IMR-90 (cell line): ENCODE measurements around the gene CLCA1.

Experiments
- BHLHE40 ChIP-seq: fragments of 150-350 bp; IDR thresholded peaks from 2 replicates; pipeline ENCODE4 v1.6.1; 2016; ENCODE audit warnings: mild to moderate bottlenecking, low read depth, low read length
- MAFK ChIP-seq: IDR thresholded peaks from 2 replicates; pipeline ENCODE4 v1.6.1; 2012; ENCODE audit warnings: low read depth, low read length, improper control_type of control experiment
- MAZ ChIP-seq: IDR thresholded peaks from 2 replicates; pipeline ENCODE4 v1.6.1; 2012; ENCODE audit warnings: low read depth, mild to moderate bottlenecking, low read length, improper control_type of control experiment, moderate library complexity, borderline replicate concordance
- POLR2A ChIP-seq: IDR thresholded peaks from 2 replicates; pipeline ENCODE4 v1.6.1; 2012; ENCODE audit warnings: mild to moderate bottlenecking, low read depth, low read length
- SMC3 ChIP-seq: fragments of 150-350 bp; IDR thresholded peaks from 2 replicates; pipeline ENCODE4 v1.6.1; 2016; ENCODE audit warnings: low read depth, mild to moderate bottlenecking, antibody characterized with exemption, low read length, moderate library complexity
- TF ChIP-seq, protein P1 (sequence below): fragments of 150-350 bp; IDR thresholded peaks from 2 replicates; pipeline ENCODE4 v1.6.1; 2017; ENCODE audit warnings: mild to moderate bottlenecking, antibody characterized with exemption, low read length, low read depth
- TF ChIP-seq, protein P2 (sequence below): conservative IDR thresholded peaks from 2 replicates; pipeline ENCODE4 v1.5.1; 2012; ENCODE audit warnings: mild to moderate bottlenecking, low read depth, low read length, improper control_type of control experiment

DNA sequence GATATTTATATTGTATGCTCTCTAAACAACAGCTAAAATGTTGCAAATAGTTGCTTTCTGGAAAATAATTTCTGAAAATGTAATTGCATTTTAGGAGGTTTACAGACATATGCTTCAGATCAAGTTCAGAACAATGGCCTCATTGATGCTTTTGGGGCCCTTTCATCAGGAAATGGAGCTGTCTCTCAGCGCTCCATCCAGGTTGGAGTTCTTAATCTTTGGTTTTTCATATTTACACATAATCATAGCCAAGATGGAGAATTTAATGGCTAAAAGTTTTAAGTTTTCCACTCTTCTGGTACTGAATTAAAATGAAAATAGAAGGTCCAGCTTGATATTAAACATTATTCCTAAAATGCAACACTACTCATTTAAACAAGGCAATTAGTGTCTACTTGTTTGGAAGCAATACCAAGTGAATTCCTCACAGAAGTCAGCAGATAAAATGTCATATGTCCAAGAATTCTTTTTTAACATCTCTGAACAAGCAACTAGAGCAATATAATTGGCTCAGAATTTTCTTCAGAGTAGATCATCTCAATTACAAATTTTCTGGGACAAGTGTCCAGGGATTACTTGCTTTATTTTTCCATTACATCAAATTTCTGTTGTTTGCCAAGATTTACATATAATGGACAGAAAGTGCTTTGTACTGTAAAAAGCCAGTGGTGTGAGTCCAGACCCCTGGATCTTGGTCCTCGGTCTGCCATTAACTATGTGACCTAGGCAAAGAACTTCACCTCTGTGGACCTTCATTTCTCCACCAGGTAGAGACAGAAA is 22.6 kb downstream of the CLCA1 start:
- TF ChIP-seq POLR2A, result no peak
- TF ChIP-seq, protein P1, sequence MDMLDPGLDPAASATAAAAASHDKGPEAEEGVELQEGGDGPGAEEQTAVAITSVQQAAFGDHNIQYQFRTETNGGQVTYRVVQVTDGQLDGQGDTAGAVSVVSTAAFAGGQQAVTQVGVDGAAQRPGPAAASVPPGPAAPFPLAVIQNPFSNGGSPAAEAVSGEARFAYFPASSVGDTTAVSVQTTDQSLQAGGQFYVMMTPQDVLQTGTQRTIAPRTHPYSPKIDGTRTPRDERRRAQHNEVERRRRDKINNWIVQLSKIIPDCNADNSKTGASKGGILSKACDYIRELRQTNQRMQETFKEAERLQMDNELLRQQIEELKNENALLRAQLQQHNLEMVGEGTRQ, result no peak
- TF ChIP-seq, protein P2, sequence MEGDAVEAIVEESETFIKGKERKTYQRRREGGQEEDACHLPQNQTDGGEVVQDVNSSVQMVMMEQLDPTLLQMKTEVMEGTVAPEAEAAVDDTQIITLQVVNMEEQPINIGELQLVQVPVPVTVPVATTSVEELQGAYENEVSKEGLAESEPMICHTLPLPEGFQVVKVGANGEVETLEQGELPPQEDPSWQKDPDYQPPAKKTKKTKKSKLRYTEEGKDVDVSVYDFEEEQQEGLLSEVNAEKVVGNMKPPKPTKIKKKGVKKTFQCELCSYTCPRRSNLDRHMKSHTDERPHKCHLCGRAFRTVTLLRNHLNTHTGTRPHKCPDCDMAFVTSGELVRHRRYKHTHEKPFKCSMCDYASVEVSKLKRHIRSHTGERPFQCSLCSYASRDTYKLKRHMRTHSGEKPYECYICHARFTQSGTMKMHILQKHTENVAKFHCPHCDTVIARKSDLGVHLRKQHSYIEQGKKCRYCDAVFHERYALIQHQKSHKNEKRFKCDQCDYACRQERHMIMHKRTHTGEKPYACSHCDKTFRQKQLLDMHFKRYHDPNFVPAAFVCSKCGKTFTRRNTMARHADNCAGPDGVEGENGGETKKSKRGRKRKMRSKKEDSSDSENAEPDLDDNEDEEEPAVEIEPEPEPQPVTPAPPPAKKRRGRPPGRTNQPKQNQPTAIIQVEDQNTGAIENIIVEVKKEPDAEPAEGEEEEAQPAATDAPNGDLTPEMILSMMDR, result no peak
- TF ChIP-seq BHLHE40, result no peak
- no peak for TF ChIP-seq MAFK
- no peak for TF ChIP-seq MAZ
- no peak for TF ChIP-seq SMC3
